ENCODE measurements around the gene SAMD11. TPM values are rescaled to one million over a fixed set of nuclear protein-coding genes. Genes with fewer than 3 reads are reported as not detected.

SAMD11 gene
- total and polyA plus RNA-seq, 2 experiments from 2014 or later: 32.2 to 146 TPM

GRCh38 chr1:934991-935750 is 11.4 kb downstream of the SAMD11 start:
- Histone ChIP-seq H3K27me3 (peaks cover 11% of the 10 kb centered on the region), H3K27ac (no peak overlapping the region), H3K4me3 (no peak overlapping the region), H3K36me3 (no peaks in the 10 kb centered on the region), H3K4me1 (ENCODE audit: low read depth) (peaks cover 10% of the 10 kb centered on the region), H3K9me3 (ENCODE audit: low read depth) (no peaks in the 10 kb centered on the region)
- TF ChIP-seq, protein P1, sequence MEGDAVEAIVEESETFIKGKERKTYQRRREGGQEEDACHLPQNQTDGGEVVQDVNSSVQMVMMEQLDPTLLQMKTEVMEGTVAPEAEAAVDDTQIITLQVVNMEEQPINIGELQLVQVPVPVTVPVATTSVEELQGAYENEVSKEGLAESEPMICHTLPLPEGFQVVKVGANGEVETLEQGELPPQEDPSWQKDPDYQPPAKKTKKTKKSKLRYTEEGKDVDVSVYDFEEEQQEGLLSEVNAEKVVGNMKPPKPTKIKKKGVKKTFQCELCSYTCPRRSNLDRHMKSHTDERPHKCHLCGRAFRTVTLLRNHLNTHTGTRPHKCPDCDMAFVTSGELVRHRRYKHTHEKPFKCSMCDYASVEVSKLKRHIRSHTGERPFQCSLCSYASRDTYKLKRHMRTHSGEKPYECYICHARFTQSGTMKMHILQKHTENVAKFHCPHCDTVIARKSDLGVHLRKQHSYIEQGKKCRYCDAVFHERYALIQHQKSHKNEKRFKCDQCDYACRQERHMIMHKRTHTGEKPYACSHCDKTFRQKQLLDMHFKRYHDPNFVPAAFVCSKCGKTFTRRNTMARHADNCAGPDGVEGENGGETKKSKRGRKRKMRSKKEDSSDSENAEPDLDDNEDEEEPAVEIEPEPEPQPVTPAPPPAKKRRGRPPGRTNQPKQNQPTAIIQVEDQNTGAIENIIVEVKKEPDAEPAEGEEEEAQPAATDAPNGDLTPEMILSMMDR (IDR thresholded peaks at IDR 0.05; ENCODE audit: low read depth, low read length): no peak
- DNase-seq (ENCODE audit: low read depth in 1 of 2, low spot score in 1 of 2): no peak

DNA sequence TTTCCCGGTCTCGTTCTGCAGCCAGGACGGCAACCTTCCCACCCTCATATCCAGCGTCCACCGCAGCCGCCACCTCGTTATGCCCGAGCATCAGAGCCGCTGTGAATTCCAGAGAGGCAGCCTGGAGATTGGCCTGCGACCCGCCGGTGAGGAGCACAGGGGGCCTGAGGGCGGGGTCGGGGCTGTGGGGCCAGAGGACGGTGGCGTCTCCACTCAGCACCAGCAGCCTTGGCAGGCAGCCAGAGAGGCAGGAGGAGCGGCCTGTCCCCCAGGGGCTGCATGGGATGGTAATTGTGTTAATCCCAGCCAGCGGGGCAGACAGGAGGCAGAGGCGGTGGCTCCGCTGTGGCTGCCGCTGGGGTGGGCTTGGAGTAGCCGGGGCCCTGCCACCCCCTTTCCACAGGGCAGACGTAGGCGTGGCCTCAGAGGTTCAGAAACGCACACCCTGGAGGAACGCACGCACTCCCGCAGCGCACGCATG is 12.1 kb downstream of the SAMD11 start:
- no peak overlapping the region for H3K4me3 ChIP-seq
- peaks cover 15% of the 10 kb centered on the region for H3K4me1 ChIP-seq (ENCODE audit: low read depth)
- H3K27ac ChIP-seq: no peak overlapping the region
- TF ChIP-seq, protein P1 (IDR thresholded peaks at IDR 0.05; ENCODE audit: low read depth, low read length): no peak
- peak in 1 of 2 donors; percentile 93 for DNase-seq (ENCODE audit: low read depth in 1 of 2, low spot score in 1 of 2)
- H3K36me3 ChIP-seq: no peaks in the 10 kb centered on the region
- H3K9me3 ChIP-seq (ENCODE audit: low read depth): no peaks in the 10 kb centered on the region
- H3K27me3 ChIP-seq: peaks cover 17% of the 10 kb centered on the region

GRCh38 chr1:936348-937264 is 12.9 kb downstream of the SAMD11 start:
- TF ChIP-seq, protein P1 (IDR thresholded peaks at IDR 0.05; ENCODE audit: low read depth, low read length): no peak
- no peak for DNase-seq (ENCODE audit: low read depth in 1 of 2, low spot score in 1 of 2)
- H3K4me1 ChIP-seq (ENCODE audit: low read depth): peaks cover 23% of the 10 kb centered on the region
- H3K36me3 ChIP-seq: no peaks in the 10 kb centered on the region
- H3K27me3 ChIP-seq: peaks cover 25% of the 10 kb centered on the region
- no peak overlapping the region for H3K4me3 ChIP-seq
- H3K9me3 ChIP-seq (ENCODE audit: low read depth): no peaks in the 10 kb centered on the region
- H3K27ac ChIP-seq: no peak overlapping the region

GRCh38 chr1:937521-937920 is 13.8 kb downstream of the SAMD11 start:
- TF ChIP-seq, protein P1 (IDR thresholded peaks at IDR 0.05; ENCODE audit: low read depth, low read length): no peak
- peaks cover 34% of the 10 kb centered on the region for H3K27me3 ChIP-seq
- H3K9me3 ChIP-seq (ENCODE audit: low read depth): no peaks in the 10 kb centered on the region
- H3K4me3 ChIP-seq: no peak overlapping the region
- no peak overlapping the region for H3K27ac ChIP-seq
- H3K4me1 ChIP-seq (ENCODE audit: low read depth): peaks cover 28% of the 10 kb centered on the region
- no peak for DNase-seq (ENCODE audit: low read depth in 1 of 2, low spot score in 1 of 2)
- no peaks in the 10 kb centered on the region for H3K36me3 ChIP-seq

DNA sequence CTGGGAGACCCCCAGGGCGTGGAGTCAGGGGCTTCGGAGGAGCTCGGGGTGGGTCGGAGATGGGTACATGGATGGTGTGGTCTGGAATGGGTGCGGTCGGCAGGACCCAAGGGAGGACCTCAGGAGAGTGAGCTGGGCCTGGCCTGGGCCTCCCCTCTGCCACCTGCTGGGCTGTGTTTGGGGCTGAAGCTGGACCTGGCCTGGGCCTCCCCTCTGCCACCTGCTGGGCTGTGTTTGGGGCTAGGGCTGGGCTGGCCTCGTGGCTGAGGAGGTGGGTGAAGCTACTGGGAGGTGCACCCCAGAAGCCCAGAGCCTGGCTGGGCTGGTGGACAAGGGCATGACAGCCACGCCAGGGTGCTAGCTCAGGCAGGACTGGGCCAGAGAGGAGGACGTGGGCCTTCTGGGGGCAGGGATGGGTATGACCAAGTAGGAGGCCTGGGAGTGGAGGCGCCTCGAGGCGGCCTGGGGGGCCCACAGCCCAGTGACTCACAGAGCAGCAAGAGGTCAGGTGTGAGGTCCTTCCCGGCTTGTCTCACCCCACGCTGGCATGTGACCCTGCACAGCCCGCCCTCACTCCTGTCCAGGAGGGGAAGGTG is 14.5 kb downstream of the SAMD11 start:
- H3K4me1 ChIP-seq (ENCODE audit: low read depth): peaks cover 28% of the 10 kb centered on the region
- H3K9me3 ChIP-seq (ENCODE audit: low read depth): no peaks in the 10 kb centered on the region
- H3K4me3 ChIP-seq: no peak overlapping the region
- peaks cover 30% of the 10 kb centered on the region for H3K27me3 ChIP-seq
- DNase-seq (ENCODE audit: low read depth in 1 of 2, low spot score in 1 of 2): peak; percentile 24 to 71
- H3K27ac ChIP-seq: no peak overlapping the region
- TF ChIP-seq, protein P1 (IDR thresholded peaks at IDR 0.05; ENCODE audit: low read depth, low read length): peak; percentile 45
- H3K36me3 ChIP-seq: no peaks in the 10 kb centered on the region
